Measurements from ENCODE around the gene KCTD18. TPM values are rescaled to one million over a fixed set of nuclear protein-coding genes. Genes with fewer than 3 reads are reported as not detected.

KCTD18 gene
- total RNA-seq, 1 donor from 2014 or later, result 13.0 TPM

GRCh38 chr2:200502196-200502595, 7.7 kb downstream of the KCTD18 start:
- Histone ChIP-seq H3K27ac (no peak overlapping the region), H3K9me3 (no peaks in the 10 kb centered on the region), H3K27me3 (no peaks in the 10 kb centered on the region), H3K4me1 (no peaks in the 10 kb centered on the region), H3K36me3 (peaks cover 35% of the 10 kb centered on the region), H3K4me3 (no peak overlapping the region)
- intact Hi-C loops (cut with DNase I), result no loop called here
- ATAC-seq (no peak), DNase-seq (no peak)
- no peak for TF ChIP-seq CTCF (IDR thresholded peaks at IDR 0.05)

- H3K27ac ChIP-seq, result no peak overlapping the region
- intact Hi-C loops (cut with DNase I), result no loop called here
These were observed 11.3 kb downstream of the KCTD18 start for GRCh38 chr2:200498402-200499162.

GRCh38 chr2:200496696-200497095, 13.2 kb downstream of the KCTD18 start:
- DNase-seq, result no peak

More at GRCh38 chr2:200498402-200499162, 11.3 kb downstream of the KCTD18 start:
- Histone ChIP-seq H3K27me3 (no peaks in the 10 kb centered on the region), H3K4me3 (no peak overlapping the region), H3K9me3 (no peaks in the 10 kb centered on the region), H3K4me1 (no peaks in the 10 kb centered on the region), H3K36me3 (peaks cover 48% of the 10 kb centered on the region)
- ATAC-seq (no peak), DNase-seq (no peak)
- TF ChIP-seq CTCF (IDR thresholded peaks at IDR 0.05), result no peak

GRCh38 chr2:200494048-200494447, 15.8 kb downstream of the KCTD18 start:
- Histone ChIP-seq H3K27ac (no peak overlapping the region), H3K4me1 (no peaks in the 10 kb centered on the region), H3K9me3 (no peaks in the 10 kb centered on the region), H3K27me3 (no peaks in the 10 kb centered on the region), H3K36me3 (peaks cover 87% of the 10 kb centered on the region), H3K4me3 (no peak overlapping the region)
- intact Hi-C loops (cut with DNase I), result no loop called here
- ATAC-seq (no peak), DNase-seq (no peak)
- TF ChIP-seq CTCF (IDR thresholded peaks at IDR 0.05), result no peak

More at GRCh38 chr2:200496696-200497095, 13.2 kb downstream of the KCTD18 start:
- Histone ChIP-seq H3K9me3 (no peaks in the 10 kb centered on the region), H3K36me3 (peaks cover 61% of the 10 kb centered on the region), H3K27me3 (no peaks in the 10 kb centered on the region), H3K4me1 (no peaks in the 10 kb centered on the region), H3K27ac (no peak overlapping the region), H3K4me3 (no peak overlapping the region)
- no peak for ATAC-seq
- intact Hi-C loops (cut with DNase I), result no loop called here
- no peak for TF ChIP-seq CTCF (IDR thresholded peaks at IDR 0.05)

GRCh38 chr2:200492656-200493055, 17.2 kb downstream of the KCTD18 start:
- no peaks in the 10 kb centered on the region for H3K9me3 ChIP-seq
- intact Hi-C loops (cut with DNase I), result no loop called here
- no peaks in the 10 kb centered on the region for H3K4me1 ChIP-seq
- no peak overlapping the region for H3K27ac ChIP-seq
- no peaks in the 10 kb centered on the region for H3K27me3 ChIP-seq
- peaks cover 76% of the 10 kb centered on the region for H3K36me3 ChIP-seq
- DNase-seq (no peak), ATAC-seq (no peak)
- TF ChIP-seq CTCF (IDR thresholded peaks at IDR 0.05), result no peak
- H3K4me3 ChIP-seq, result no peak overlapping the region
